ENCODE results near the gene ACTR2.

Gene ACTR2

DNA sequence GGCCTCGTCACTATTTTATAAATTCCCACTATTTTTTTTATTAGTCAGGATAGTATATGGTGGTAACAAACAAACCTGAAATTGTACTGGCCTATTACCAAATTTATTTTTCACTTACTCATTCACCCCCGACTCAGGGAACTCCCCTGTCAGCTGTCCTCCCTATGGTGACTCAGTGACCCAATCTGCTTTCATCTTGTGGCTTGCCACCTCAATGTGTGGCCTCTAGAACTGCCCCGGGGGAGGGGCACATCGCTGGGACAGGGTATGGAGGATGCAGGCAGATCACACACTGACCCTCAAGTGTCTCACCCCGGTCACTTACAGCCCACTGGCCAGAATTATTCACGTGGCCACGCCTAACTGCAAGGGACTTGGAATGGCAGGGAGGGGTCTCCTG is 71.6 kb downstream of the ACTR2 start:
- Mint-ChIP-seq H3K36me3 (ENCODE audit: low read depth) (peaks cover 11% of the 10 kb centered on the region), H3K4me1 (peaks cover 48% of the 10 kb centered on the region), H3K27ac (no peak overlapping the region), H3K9me3 (no peaks in the 10 kb centered on the region), H3K27me3 (ENCODE audit: low read depth, poor library complexity) (peaks cover 4% of the 10 kb centered on the region), H3K4me3 (no peak overlapping the region)
- DNase-seq, result no peak
- no peak for TF ChIP-seq CTCF (IDR thresholded peaks at IDR 0.05)

DNA sequence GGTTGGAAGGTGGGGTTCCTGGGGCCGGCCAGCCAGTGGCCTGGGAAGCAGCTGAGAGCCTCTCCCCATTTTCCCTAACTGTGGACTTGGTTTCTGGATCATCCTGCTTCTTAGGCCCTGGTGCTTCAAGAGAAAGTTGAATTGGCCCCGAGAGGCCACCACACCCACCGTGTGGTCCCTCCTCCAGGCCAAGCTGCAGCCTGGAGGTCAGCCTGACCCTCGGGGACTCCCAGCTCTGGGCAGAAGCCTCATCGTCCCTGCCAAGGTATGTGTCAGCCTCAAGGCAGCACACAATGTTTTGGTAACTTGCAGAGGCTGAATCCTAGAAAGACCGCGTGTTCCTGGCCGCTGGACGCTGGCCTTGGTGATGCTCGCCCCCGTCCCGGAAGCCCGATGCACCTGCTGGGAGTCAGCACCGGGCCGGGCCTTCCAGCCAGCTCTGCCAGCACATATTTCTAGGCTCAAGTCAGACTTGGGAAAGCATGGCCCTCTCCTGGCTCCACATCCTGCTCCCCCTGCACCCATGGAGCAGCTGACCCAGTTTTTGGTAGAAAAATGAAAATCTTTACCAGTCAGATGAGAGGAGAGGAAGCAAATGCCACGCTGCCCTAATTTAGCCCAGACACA is 72.6 kb downstream of the ACTR2 start:
- Mint-ChIP-seq H3K4me3 (no peak overlapping the region), H3K27ac (peak overlapping the region; percentile 84), H3K27me3 (ENCODE audit: low read depth, poor library complexity) (peaks cover 4% of the 10 kb centered on the region), H3K36me3 (ENCODE audit: low read depth) (peaks cover 13% of the 10 kb centered on the region), H3K9me3 (no peaks in the 10 kb centered on the region), H3K4me1 (peaks cover 38% of the 10 kb centered on the region)
- no peak for TF ChIP-seq CTCF (IDR thresholded peaks at IDR 0.05)
- DNase-seq, result no peak

GRCh38 chr2:65300761-65301711 is 73.4 kb downstream of the ACTR2 start:
- Mint-ChIP-seq H3K27ac (peak overlapping the region; percentile 84), H3K4me3 (peak overlapping the region; percentile 46), H3K36me3 (ENCODE audit: low read depth) (peaks cover 21% of the 10 kb centered on the region), H3K27me3 (ENCODE audit: low read depth, poor library complexity) (peaks cover 4% of the 10 kb centered on the region), H3K4me1 (peaks cover 37% of the 10 kb centered on the region), H3K9me3 (no peaks in the 10 kb centered on the region)
- DNase-seq, result no peak
- no peak for TF ChIP-seq CTCF (IDR thresholded peaks at IDR 0.05)

DNA sequence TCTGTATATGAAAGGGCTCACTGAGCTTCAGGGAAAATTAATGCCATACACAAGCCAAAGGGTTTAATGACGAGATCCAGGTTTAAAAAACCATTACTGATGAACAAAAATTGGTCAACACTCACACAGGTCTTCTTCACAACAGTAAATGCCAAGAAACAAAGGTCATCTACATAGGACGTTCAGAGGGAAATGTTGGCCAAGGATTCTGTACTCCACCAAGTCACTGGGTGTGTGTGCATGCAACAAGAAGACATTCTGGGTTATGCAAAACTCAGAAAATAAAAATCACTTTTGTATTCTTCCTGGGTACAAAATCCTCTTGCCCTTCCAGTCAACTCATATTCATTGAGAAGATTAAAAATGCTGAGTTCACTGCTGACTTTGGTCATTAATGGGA is 78.3 kb downstream of the ACTR2 start:
- Mint-ChIP-seq H3K9me3 (no peaks in the 10 kb centered on the region), H3K4me1 (peaks cover 30% of the 10 kb centered on the region), H3K4me3 (no peak overlapping the region), H3K36me3 (ENCODE audit: low read depth) (peaks cover 64% of the 10 kb centered on the region), H3K27me3 (ENCODE audit: low read depth, poor library complexity) (peaks cover 4% of the 10 kb centered on the region), H3K27ac (no peak overlapping the region)
- DNase-seq, result no peak
- TF ChIP-seq CTCF (IDR thresholded peaks at IDR 0.05), result no peak

GRCh38 chr2:65309699-65310098 is 82.1 kb downstream of the ACTR2 start:
- peaks cover 87% of the 10 kb centered on the region for H3K36me3 Mint-ChIP-seq (ENCODE audit: low read depth)
- TF ChIP-seq CTCF (IDR thresholded peaks at IDR 0.05), result no peak
- DNase-seq, result no peak
- H3K27me3 Mint-ChIP-seq (ENCODE audit: low read depth, poor library complexity), result no peaks in the 10 kb centered on the region
- H3K4me3 Mint-ChIP-seq, result no peak overlapping the region
- peaks cover 18% of the 10 kb centered on the region for H3K4me1 Mint-ChIP-seq
- H3K9me3 Mint-ChIP-seq, result no peaks in the 10 kb centered on the region
- peak overlapping the region; percentile 82 for H3K27ac Mint-ChIP-seq

All from nephron progenitor cell (in vitro differentiated cells).